ENCODE data around the gene DISC1.
"Not testable (repeated sequence)": the region's sequence is repeated elsewhere in the genome, so short reads cannot be mapped to it uniquely, and the experiment has no call there.

Gene DISC1

GRCh38 chr1:231953660-231954059 is 327.1 kb downstream of the DISC1 start:
- no peak for DNase-seq (ENCODE audit: low read depth, low spot score)

GRCh38 chr1:231954751-231955150 is 328.2 kb downstream of the DISC1 start:
- no peak for DNase-seq (ENCODE audit: low read depth, low spot score)

GRCh38 chr1:231957359-231957758 is 330.8 kb downstream of the DISC1 start:
- no peak for DNase-seq (ENCODE audit: low read depth, low spot score)

- DNase-seq (ENCODE audit: low read depth, low spot score), result no peak
Observed at GRCh38 chr1:231958448-231958847, 331.9 kb downstream of the DISC1 start.

- DNase-seq (ENCODE audit: low read depth, low spot score), result no peak
Observed at GRCh38 chr1:231959225-231959884, 332.8 kb downstream of the DISC1 start.

GRCh38 chr1:231961801-231962200 is 335.2 kb downstream of the DISC1 start:
- DNase-seq (ENCODE audit: low read depth, low spot score), result not testable (repeated sequence)

GRCh38 chr1:231962636-231963035 is 336.0 kb downstream of the DISC1 start:
- DNase-seq (ENCODE audit: low read depth, low spot score), result no peak

GRCh38 chr1:231964241-231964640 is 337.7 kb downstream of the DISC1 start:
- peak; percentile 89 for DNase-seq (ENCODE audit: low read depth, low spot score)

GRCh38 chr1:231964961-231965360 is 338.4 kb downstream of the DISC1 start:
- DNase-seq (ENCODE audit: low read depth, low spot score), result no peak

- DNase-seq (ENCODE audit: low read depth, low spot score), result no peak
Observed at GRCh38 chr1:231965615-231966014, 339.0 kb downstream of the DISC1 start.

GRCh38 chr1:231966983-231967382 is 340.4 kb downstream of the DISC1 start:
- DNase-seq (ENCODE audit: low read depth, low spot score), result no peak

- peak; percentile 12 for DNase-seq (ENCODE audit: low read depth, low spot score)
Observed at GRCh38 chr1:231969076-231969475, 342.5 kb downstream of the DISC1 start.

GRCh38 chr1:231969761-231970160 is 343.2 kb downstream of the DISC1 start:
- DNase-seq (ENCODE audit: low read depth, low spot score), result not testable (repeated sequence)

GRCh38 chr1:231970684-231971083 is 344.1 kb downstream of the DISC1 start:
- no peak for DNase-seq (ENCODE audit: low read depth, low spot score)

- DNase-seq (ENCODE audit: low read depth, low spot score), result no peak
Observed at GRCh38 chr1:231971397-231972110, 345.0 kb downstream of the DISC1 start.

GRCh38 chr1:231972111-231972445 is 345.5 kb downstream of the DISC1 start:
- no peak for DNase-seq (ENCODE audit: low read depth, low spot score)

- no peak for DNase-seq (ENCODE audit: low read depth, low spot score)
Observed at GRCh38 chr1:231973830-231974229, 347.2 kb downstream of the DISC1 start.

GRCh38 chr1:231976231-231976630 is 349.6 kb downstream of the DISC1 start:
- DNase-seq (ENCODE audit: low read depth, low spot score), result no peak

GRCh38 chr1:231981675-231982074 is 355.1 kb downstream of the DISC1 start:
- DNase-seq (ENCODE audit: low read depth, low spot score), result no peak

- DNase-seq (ENCODE audit: low read depth, low spot score), result no peak
Observed at GRCh38 chr1:231982871-231983587, 356.4 kb downstream of the DISC1 start.

GRCh38 chr1:231983588-231984193 is 357.1 kb downstream of the DISC1 start:
- no peak for DNase-seq (ENCODE audit: low read depth, low spot score)

- no peak for DNase-seq (ENCODE audit: low read depth, low spot score)
Observed at GRCh38 chr1:231985296-231986023, 358.9 kb downstream of the DISC1 start.

All from ELF-1 (cell line).